GM18520 (cell line): ENCODE results near the gene TSSK6.

ENCODE experiments used
- ATAC-seq: cut with Tn5 transposase; IDR thresholded peaks from one replicate; pipeline ENCODE4 v1.9.1; 2021; ENCODE audit not compliant: unreplicated experiment

Gene TSSK6

DNA sequence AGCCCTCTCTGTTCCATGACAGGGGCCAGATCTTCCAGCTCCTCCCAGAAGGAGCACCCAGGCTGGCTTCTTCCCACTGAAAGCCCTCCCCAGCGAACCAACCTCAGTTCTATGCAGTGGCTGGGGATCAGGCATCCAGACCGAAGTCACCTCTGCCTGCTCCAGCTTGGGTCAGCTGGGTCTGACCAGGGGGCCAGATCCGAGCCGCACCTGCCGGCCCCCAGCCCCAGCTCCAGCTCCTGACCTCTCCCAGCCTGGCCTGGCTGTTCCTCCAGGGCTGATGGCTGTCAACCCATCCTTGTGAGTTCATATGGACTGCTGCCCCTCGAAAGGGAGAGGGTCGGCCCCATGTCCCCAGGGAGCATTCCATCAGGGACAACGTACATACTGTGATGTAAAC lies 8.0 kb downstream of the TSSK6 start:
- no peak for ATAC-seq

DNA sequence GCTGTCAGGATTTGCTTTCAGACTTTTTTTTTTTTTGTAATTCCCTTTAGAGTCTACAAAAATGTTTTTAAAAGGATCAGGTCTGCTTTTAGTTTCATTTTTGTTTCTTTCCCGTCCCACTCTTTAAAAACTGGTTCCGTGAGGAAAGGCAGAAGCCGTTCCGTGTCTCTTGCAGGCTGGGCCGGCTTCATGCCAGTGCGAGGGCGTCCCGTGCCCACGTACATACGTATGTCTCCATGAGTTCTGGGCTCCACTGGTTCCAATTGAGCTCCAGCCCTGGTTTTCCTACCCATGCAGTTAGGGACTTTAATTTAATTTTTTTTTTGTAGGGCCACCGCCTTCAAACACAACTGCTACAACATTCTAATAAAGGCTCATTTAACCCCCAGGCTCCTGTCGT lies 8.8 kb downstream of the TSSK6 start:
- ATAC-seq: no peak

GRCh38 chr19:19505669-19506326 lies 9.6 kb downstream of the TSSK6 start:
- ATAC-seq: no peak

GRCh38 chr19:19504754-19505668 lies 10.3 kb downstream of the TSSK6 start:
- ATAC-seq: no peak

GRCh38 chr19:19502808-19503602 lies 12.3 kb downstream of the TSSK6 start:
- no peak for ATAC-seq

GRCh38 chr19:19502281-19502680 lies 13.1 kb downstream of the TSSK6 start:
- ATAC-seq: no peak

- no peak for ATAC-seq
These were observed 13.6 kb downstream of the TSSK6 start for GRCh38 chr19:19501798-19502197.

GRCh38 chr19:19500975-19501644 lies 14.2 kb downstream of the TSSK6 start:
- ATAC-seq: no peak

DNA sequence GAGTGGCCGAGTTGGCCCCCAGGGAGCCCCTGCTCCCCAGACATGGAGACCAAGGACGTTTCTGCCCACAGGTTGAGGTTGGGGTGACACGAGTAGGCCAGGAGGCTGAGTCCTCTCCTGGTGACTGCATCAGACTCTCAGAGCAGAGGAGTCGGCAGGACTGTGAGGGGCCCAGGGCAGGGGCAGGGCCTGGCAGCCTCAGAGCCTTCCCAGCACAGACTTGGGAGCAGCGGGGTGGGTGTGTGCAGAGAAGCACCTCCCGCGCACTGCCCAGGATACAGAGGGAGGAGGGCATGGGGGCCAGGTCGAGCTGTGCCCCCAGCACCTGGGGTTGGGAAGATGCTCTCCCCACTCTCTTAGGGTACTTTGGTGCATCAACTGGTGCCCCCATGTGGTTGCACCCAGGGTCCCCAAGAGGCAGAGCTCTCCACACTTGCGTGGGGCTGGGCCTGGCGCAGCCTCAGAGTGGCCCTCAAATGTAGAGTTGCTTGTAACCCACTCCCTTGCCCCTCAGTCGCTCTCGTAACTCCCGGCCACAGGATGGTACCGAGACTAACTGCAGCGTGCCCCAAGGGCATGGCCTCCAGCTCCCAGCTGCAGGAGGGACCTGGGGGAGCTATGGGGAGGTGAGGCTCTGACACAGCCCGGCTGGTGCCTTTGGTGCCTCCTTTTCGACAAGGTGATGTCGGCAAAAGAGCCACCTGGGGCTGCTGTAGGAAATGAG lies 15.9 kb downstream of the TSSK6 start:
- no peak for ATAC-seq

- ATAC-seq: no peak
These were observed 16.9 kb downstream of the TSSK6 start for GRCh38 chr19:19498255-19498991.

DNA sequence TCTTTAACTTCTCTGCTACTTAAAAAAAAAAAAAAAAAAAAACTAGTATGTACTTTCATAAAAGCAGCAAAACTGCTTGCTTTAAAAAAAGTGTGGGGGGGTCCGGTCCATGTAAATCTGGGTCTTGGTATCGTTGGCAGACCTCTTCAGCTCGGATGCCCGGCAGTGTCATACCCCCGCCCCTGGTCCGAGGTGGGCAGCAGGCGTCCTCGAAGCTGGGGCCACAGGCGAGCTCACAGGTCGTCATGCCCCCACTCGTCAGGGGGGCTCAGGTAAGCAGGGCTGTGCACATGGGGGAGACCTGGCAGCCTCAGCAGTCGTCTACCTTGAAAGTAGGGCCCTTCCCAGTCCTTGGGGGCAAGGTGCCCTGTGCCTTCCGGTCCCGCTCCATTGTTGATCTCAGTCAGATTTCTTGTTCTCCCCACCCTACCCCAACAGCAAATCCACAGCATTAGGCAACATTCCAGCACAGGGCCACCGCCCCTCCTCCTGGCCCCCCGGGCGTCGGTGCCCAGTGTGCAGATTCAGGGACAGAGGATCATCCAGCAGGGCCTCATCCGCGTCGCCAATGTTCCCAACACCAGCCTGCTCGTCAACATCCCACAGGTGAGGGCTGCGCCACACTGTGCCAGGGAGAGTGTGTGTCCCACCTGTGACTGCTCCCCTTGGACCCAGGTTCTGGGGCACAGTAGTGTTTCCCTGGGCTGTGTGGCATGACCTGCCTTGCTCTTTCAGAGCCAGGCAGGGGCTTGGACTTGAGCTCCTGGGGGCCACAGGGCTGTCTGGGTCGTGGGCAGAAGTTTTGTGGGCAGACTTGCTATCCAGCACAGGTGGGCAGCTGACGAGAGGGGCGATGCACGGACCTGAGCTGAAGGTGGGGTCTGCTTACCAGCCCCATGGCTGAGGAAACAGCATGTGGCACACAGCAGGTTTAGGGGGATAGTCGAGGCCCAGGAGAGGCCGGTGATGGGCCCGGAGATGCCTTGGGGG lies 19.4 kb downstream of the TSSK6 start:
- no peak for ATAC-seq

DNA sequence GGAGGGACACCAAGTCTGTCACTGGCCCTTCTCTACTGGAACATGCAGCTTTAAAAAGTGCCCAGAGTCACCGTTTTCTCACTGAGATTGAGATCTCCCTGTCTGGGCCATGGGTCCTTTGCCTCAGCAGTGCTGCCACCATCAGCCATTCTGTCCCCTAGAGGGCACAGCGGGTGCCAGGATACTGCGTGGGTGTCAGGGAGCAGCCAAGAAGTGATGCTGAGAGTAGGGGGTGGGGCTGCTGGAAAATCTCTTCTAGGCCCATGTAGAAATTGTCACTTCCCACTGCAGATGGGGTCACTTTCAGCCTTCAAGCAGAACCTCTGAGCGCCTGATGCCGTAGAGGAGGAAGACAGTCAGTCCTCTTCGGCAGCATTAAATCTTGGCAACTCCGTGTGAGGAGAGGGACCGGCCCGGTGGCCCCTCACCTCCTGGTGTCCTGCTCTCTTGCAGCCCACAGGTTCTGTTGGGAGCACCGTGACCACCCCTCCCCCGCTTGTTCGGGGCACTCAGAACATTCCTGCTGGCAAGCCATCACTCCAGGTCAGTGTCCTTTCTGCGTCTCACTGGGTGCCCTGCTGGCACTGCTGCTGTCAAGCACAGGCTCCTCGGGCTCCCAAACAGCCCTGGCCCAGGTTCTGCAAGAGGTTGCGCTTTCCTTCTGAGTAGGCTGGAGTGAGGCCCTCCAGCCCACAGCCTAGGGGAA lies 21.4 kb downstream of the TSSK6 start:
- no peak for ATAC-seq

DNA sequence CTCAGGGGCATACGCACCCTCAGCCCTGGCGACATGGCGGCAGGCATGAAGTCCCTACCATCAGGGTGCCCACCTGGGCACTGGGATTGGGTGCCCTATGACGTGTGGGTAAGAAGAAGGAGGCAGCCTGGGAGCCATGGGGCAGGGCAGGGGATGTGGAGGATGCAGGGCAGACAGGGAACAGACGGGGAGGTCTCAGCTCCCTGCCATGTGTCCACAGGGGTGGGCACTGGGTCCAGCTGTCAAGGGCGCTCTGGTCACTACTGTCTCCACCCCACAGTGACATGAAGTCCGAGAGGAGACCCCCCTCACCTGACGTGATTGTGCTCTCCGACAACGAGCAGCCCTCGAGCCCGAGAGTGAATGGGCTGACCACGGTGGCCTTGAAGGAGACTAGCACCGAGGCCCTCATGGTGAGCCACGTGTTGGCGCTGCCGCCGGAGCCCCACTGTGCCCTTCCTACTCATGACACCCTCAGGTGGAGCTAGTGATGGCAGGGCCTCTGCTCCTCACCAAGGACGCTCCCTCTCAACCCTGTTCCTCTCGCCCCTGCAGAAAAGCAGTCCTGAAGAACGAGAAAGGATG lies 23.2 kb downstream of the TSSK6 start:
- no peak for ATAC-seq

- no peak for ATAC-seq
These were observed 23.9 kb downstream of the TSSK6 start for GRCh38 chr19:19491321-19492025.

DNA sequence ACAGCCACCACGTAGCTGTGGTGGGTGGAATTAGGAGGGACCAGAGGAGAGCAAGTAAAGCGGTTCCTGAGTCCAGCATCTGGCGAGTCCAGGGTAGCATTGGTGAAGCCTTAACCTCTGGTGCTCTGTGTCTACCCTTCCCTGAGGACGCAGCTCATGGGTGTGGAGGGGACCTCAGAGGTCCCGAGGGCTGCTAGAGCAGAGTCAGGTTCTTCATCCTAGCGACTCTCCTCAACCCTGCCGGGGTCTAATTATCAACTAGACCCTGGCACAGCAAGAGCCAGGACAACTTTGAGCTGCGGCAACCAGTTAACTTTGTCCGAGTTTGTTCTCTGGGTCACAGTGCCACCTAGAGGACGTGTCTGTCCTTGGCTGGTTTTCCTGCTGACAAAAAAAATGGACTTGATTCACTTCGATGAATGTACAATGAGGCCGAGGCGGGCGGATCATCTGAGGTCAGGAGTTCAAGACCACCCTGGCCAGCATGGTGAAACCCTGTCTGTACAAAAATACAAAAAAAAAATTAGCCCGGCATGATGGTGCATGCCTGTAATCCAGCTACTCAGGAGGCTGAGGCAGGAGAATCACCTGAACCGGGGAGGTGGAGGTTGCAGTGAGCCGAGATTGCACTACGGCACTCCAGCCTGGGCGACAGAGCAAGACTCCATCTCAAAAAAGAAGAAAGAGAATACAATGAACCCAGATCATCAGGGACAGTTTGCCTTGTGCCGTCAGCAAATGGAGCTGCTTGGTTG lies 25.0 kb downstream of the TSSK6 start:
- no peak for ATAC-seq

DNA sequence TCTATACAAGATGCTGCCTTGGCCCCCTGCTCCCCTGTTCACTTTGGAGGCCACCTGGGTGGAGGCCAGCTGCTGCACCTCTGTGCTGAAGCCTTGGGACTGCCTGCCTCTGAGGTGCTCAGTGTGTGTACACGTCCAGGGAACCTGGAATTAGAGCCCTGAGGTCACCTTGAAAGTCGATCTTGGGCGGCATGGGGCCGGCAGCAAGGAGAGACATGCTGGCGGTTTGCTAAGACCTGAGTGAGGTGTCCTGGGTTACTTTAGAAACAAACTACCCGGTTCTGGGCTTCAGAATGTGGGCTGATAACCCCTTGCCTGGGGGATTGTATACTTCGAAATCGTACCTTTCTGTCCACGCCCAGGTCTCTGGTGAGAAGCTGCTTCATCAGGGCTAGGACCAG lies 25.5 kb downstream of the TSSK6 start:
- no peak for ATAC-seq
